GM12878 (cell line): Measurements from ENCODE around the gene USP31. TPM values are rescaled to one million over a fixed set of nuclear protein-coding genes. Genes with fewer than 3 reads are reported as not detected.

Experiments used
- ATAC-seq: fragments of 200-7000 bp; cut with Tn5 transposase; 3 replicates; pipeline ENCODE4 v1.9.1; 2020; ENCODE audit warnings: mild to moderate bottlenecking, moderate library complexity
- BruUV-seq: library from RNA; stranded (reverse); fragments of 400-500 nt; replicated peaks from 2 replicates; lab custom pipeline; 2021; lab: Mats Ljungman, UMichigan
- CTCF ChIA-PET: fragments of 300-600 bp; sonication (Branson Sonifier 250); formaldehyde crosslinking; extraction: SDS; loops from one replicate; lab custom pipeline; 2021; ENCODE audit warnings: inconsistent platforms; lab: Yijun Ruan, JAX
- POLR2A ChIA-PET: fragments of 350-600 bp; formaldehyde crosslinking; extraction: SDS; loops from one replicate; lab custom pipeline; 2021; ENCODE audit warnings: inconsistent platforms; lab: Charles Lee
- RAD21 ChIA-PET: fragments of 300-600 bp; sonication (Branson Sonifier 250); formaldehyde crosslinking; loops from one replicate; lab custom pipeline; 2023; ENCODE audit warnings: antibody characterized with exemption; ENCODE audit not compliant: unreplicated experiment; lab: Charles Lee
- SMC1A ChIA-PET: fragments of 300-600 bp; sonication (Branson Sonifier 250); formaldehyde crosslinking; loops from one replicate; lab custom pipeline; 2023; ENCODE audit not compliant: unreplicated experiment, uncharacterized antibody; lab: Charles Lee
- DNase-seq: peaks from one replicate; pipeline ENCODE4 v3.0.0-alpha.2; 2011; ENCODE audit warnings: low read depth, low spot score
- FAIRE-seq: peaks from 3 replicates; lab custom pipeline; 2011; peaks lifted over from hg19 to GRCh38; lab: Jason Lieb, UNC
- H2AFZ ChIP-seq: 2 replicates; pipeline ENCODE4 v1.6.0; 2011; ENCODE audit warnings: low read depth, low read length, control low read depth; ENCODE audit not compliant: control insufficient read depth
- H3K27ac ChIP-seq: 2 replicates; pipeline ENCODE4 v1.5.1; 2011; ENCODE audit warnings: control low read depth; ENCODE audit not compliant: control insufficient read depth, insufficient read depth
- H3K27me3 ChIP-seq, 2 experiments: replicated peaks in 1 of 2; 2 replicates each; pipeline versions ENCODE4 v1.6.0 to v1.6.1; 2011; ENCODE audit warnings: low read length in 1 of 2; ENCODE audit not compliant: control insufficient read depth in 2 of 2, insufficient read depth in 2 of 2
- H3K36me3 ChIP-seq, 2 experiments: 2 replicates each; pipeline ENCODE4 v1.5.1; 2011; ENCODE audit warnings: low read length in 1 of 2; ENCODE audit not compliant: control insufficient read depth in 2 of 2, insufficient read depth in 2 of 2
- H3K4me1 ChIP-seq: 2 replicates; pipeline ENCODE4 v1.6.1; 2011; ENCODE audit warnings: mild to moderate bottlenecking, low read length, moderate library complexity, mixed read lengths; ENCODE audit not compliant: control insufficient read depth, insufficient read depth
- H3K4me2 ChIP-seq: 2 replicates; pipeline ENCODE4 v1.6.0; 2011; ENCODE audit warnings: control low read depth; ENCODE audit not compliant: control insufficient read depth, insufficient read depth
- H3K4me3 ChIP-seq: fragments of 200-600 bp; sonication (generic); 2 replicates; pipeline ENCODE4 v1.5.1; 2016
- H3K79me2 ChIP-seq: 2 replicates; pipeline ENCODE4 v1.6.0; 2011; ENCODE audit warnings: low read length; ENCODE audit not compliant: control insufficient read depth, insufficient read depth
- H3K9ac ChIP-seq: 2 replicates; pipeline ENCODE4 v1.8.0; 2011; ENCODE audit warnings: low read length, control low read depth, mixed read lengths; ENCODE audit not compliant: control insufficient read depth, insufficient read depth
- H3K9me3 ChIP-seq: replicated peaks from 3 replicates; pipeline ENCODE4 v1.5.1; 2011; ENCODE audit warnings: mild to moderate bottlenecking, low read length; ENCODE audit not compliant: control insufficient read depth, insufficient read depth
- H4K20me1 ChIP-seq: 2 replicates; pipeline ENCODE4 v1.6.0; 2011; ENCODE audit not compliant: control insufficient read depth, insufficient read depth
- BHLHE40 ChIP-seq, 2 experiments: fragments of 450-650 bp in 1 of 2; IDR thresholded peaks; 2 replicates each; pipeline ENCODE4 v1.6.1; 2011 to 2017; ENCODE audit warnings: low read depth in 2 of 2, borderline replicate concordance in 1 of 2, improper control_type of control experiment in 1 of 2, low read length in 1 of 2, mild to moderate bottlenecking in 1 of 2
- CEBPZ ChIP-seq: fragments of 150-350 bp; IDR thresholded peaks from 2 replicates; pipeline ENCODE4 v1.6.1; 2016; ENCODE audit warnings: low read depth, low read length
- FOS ChIP-seq: IDR thresholded peaks from 3 replicates; pipeline ENCODE4 v1.6.1; 2011; ENCODE audit warnings: borderline replicate concordance; ENCODE audit not compliant: insufficient read length; ENCODE audit errors: extremely low read depth
- HCFC1 ChIP-seq: fragments of 150-350 bp; IDR thresholded peaks from 2 replicates; pipeline ENCODE4 v1.6.1; 2014; ENCODE audit warnings: low read length
- KDM1A ChIP-seq: fragments of 200-600 bp; sonication (generic); IDR thresholded peaks from 2 replicates; pipeline ENCODE4 v1.6.1; 2016; ENCODE audit warnings: borderline replicate concordance
- MAX ChIP-seq: IDR thresholded peaks from 2 replicates; pipeline ENCODE4 v1.6.1; 2012; ENCODE audit warnings: low read depth, low read length, improper control_type of control experiment
- POLR2AphosphoS5 ChIP-seq: IDR thresholded peaks from 2 replicates; pipeline ENCODE4 v1.6.1; 2011; ENCODE audit warnings: mild to moderate bottlenecking, low read length, inconsistent platforms
- RAD21 ChIP-seq: IDR thresholded peaks from 2 replicates; pipeline ENCODE4 v1.6.1; 2011; ENCODE audit warnings: mild to moderate bottlenecking, low read depth, low read length, moderate library complexity; ENCODE audit not compliant: insufficient read depth
- SMAD1 ChIP-seq: fragments of 450-650 bp; IDR thresholded peaks from 2 replicates; pipeline ENCODE4 v1.6.1; 2018; ENCODE audit warnings: mild to moderate bottlenecking, low read depth; ENCODE audit not compliant: partially characterized antibody
- SREBF1 ChIP-seq: IDR thresholded peaks from 2 replicates; pipeline ENCODE4 v1.6.1; 2012; ENCODE audit warnings: mild to moderate bottlenecking, low read length
- SRF ChIP-seq, 2 experiments: IDR thresholded peaks; 2 replicates each; pipeline ENCODE4 v1.6.1; 2011; ENCODE audit warnings: low read depth in 2 of 2, low read length in 2 of 2, mild to moderate bottlenecking in 1 of 2, moderate library complexity in 1 of 2
- TAF1 ChIP-seq: IDR thresholded peaks from 2 replicates; pipeline ENCODE4 v1.6.1; 2011; ENCODE audit warnings: mild to moderate bottlenecking, low read depth, low read length, borderline replicate concordance
- TBL1XR1 ChIP-seq: IDR thresholded peaks from 2 replicates; pipeline ENCODE4 v1.6.1; 2012; ENCODE audit warnings: low read depth, low read length, improper control_type of control experiment
- YY1 ChIP-seq: IDR thresholded peaks from 2 replicates; pipeline ENCODE4 v1.6.1; 2011; ENCODE audit warnings: low read depth, mild to moderate bottlenecking, low read length
- ZBED1 ChIP-seq: IDR thresholded peaks from 2 replicates; pipeline ENCODE4 v1.6.1; 2016; ENCODE audit warnings: borderline replicate concordance
- WGBS: methylation state at CpG from one replicate; pipeline ENCODE4 v1.1.6; 2016; ENCODE audit warnings: low lambda C conversion rate; ENCODE audit not compliant: insufficient replicate concordance, insufficient coverage; ENCODE audit errors: missing lambda C conversion rate; 5-methylcytosine and 5-hydroxymethylcytosine counted together
- in situ Hi-C: fragments of 300-500 bp; cut with MboI; formaldehyde crosslinking; loops from 9 replicates; pipeline ENCODE4 v1.14.3; 2018; ENCODE audit warnings: mixed read lengths
- intact Hi-C: fragments of 100-400 bp; cut with micrococcal nuclease; formaldehyde crosslinking; loops from one replicate; pipeline ENCODE4 v1.14.2; 2022; ENCODE audit not compliant: unreplicated experiment
- polyA plus RNA-seq, 11 experiments: library from polyadenylated mRNA; depleted of rRNA in 4 of 11; unstranded in 6 of 11; stranded (reverse) in 5 of 11; fragments of >200 nt; fragmentation: Nextera tagmentation in 4 of 11; fragmentation: Illumina TruSeq in 1 of 11; extraction: Ambion mirVana in 4 of 11; extraction: Trizol in 1 of 11; gene quantifications; 1 replicate in 1 of 11; 2 replicates in 10 of 11; pipeline versions ENCODE4 v1.2.1 to v1.2.3, GENCODE V29; 2011 to 2016; ENCODE audit warnings: inconsistent platforms in 2 of 11, missing spikeins in 2 of 11, low read depth in 1 of 11
- total RNA-seq, 4 experiments: library from RNA; depleted of rRNA in 3 of 4; stranded (reverse); fragments of >200 nt in 3 of 4; fragmentation: Illumina TruSeq in 1 of 4; extraction: Trizol in 1 of 4; gene quantifications; 2 replicates each; pipeline versions ENCODE4 v1.2.1 to v1.2.3, GENCODE V29; 2013 to 2021

Gene USP31
- total and polyA plus RNA-seq, 10 of the 15 experiments (the other 5 are each of a cell fraction or from before 2014, with no cell fraction given), result 0.87 to 6.5 (median 3.2) TPM

- BruUV-seq, result no TSS peak
- ChIA-PET CTCF (interaction anchor here (2.1 kb wide), 1 partner anchor 12 kb away, joined by 5 read pairs; no protein-coding TSS in a partner anchor), SMC1A (no interaction called here), POLR2A (no interaction called here), RAD21 (no interaction called here)
- Histone ChIP-seq H3K4me3 (no peak overlapping the region), H3K9ac (no peak overlapping the region), H3K27me3 (peaks cover 0 to 2% of the 10 kb centered on the region in 2 experiments; a peak in 2 of 4 replicates), H3K9me3 (no peaks in the 10 kb centered on the region; the same call in 2 of the 3 replicates), H3K4me2 (no peak overlapping the region), H3K36me3 (no peaks in the 10 kb centered on the region), H3K27ac (no peak overlapping the region), H3K79me2 (no peaks in the 10 kb centered on the region), H2AFZ (no peak overlapping the region), H4K20me1 (no peaks in the 10 kb centered on the region), H3K4me1 (no peaks in the 10 kb centered on the region)
- TF ChIP-seq TBL1XR1 (no peak), HCFC1 (no peak), MAX (no peak), FOS (no peak), ZBED1 (no peak), YY1 (no peak), BHLHE40 (IDR thresholded peaks at IDR 0.05; ENCODE audit: borderline replicate concordance in 1 of 2, low read depth in 2 of 2, low read length in 1 of 2) (no peak), SRF (IDR thresholded peaks at IDR 0.05; ENCODE audit: low read depth in 2 of 2, low read length in 2 of 2) (no peak), TAF1 (no peak), POLR2AphosphoS5 (no peak), SMAD1 (no peak), CEBPZ (no peak), SREBF1 (no peak), RAD21 (no peak), KDM1A (no peak)
- ATAC-seq (no peak), DNase-seq (no peak), FAIRE-seq (no peak)
- in situ Hi-C loops, result no loop called here
- WGBS, result 57% methylated on average over 13 of the region's 13 CpGs
- intact Hi-C loops, result no loop called here
Observed at GRCh38 chr16:23052221-23052620, 97.0 kb downstream of the USP31 start.
